ENCODE measurements around the gene NFIC. TPM values are rescaled to one million over a fixed set of nuclear protein-coding genes. Genes with fewer than 3 reads are reported as not detected.

Gene NFIC
- polyA plus RNA-seq, 1 of the 3 experiments (the other 2 are of a cell fraction): 7.2 TPM

GRCh38 chr19:3474010-3474409, 107.6 kb downstream of the NFIC start:
- Histone ChIP-seq H4K20me1 (ENCODE audit: insufficient read depth) (no peaks in the 10 kb centered on the region), H3K9ac (no peak overlapping the region), H3K4me1 (ENCODE audit: control insufficient read depth in 1 of 2, insufficient read depth in 2 of 2, low read depth in 1 of 2, low read length in 1 of 2) (peaks cover 0 to 2% of the 10 kb centered on the region in 2 experiments; a peak in 1 of 4 replicates), H3F3A (replicated peaks; ENCODE audit: insufficient read depth) (peaks cover 21% of the 10 kb centered on the region), H3K27me3 (ENCODE audit: insufficient read depth) (no peaks in the 10 kb centered on the region; the same call in 1 of the 2 replicates), H3K4me3 (ENCODE audit: low read depth in 2 of 2, low read length in 1 of 2) (no peak overlapping the region), H3K9me2 (no peaks in the 10 kb centered on the region), H3K4me2 (no peak overlapping the region), H3K9me3 (no peaks in the 10 kb centered on the region), H3K36me3 (replicated peaks in 1 of 2; ENCODE audit: control insufficient read depth in 1 of 2, insufficient read depth in 2 of 2, low read length in 1 of 2) (no peaks in the 10 kb centered on the region), H2AFZ (ENCODE audit: low read depth) (no peak overlapping the region), H3K27ac (ENCODE audit: low read depth in 2 of 2, low read length in 1 of 2) (no peak overlapping the region), H3K79me2 (ENCODE audit: insufficient read depth) (no peaks in the 10 kb centered on the region)
- no peak for DNase-seq
- 67% methylated on average over 8 of the region's 8 CpGs for WGBS (ENCODE audit: low lambda C conversion rate)
- TF ChIP-seq USF2 (IDR thresholded peaks at IDR 0.05; ENCODE audit: borderline replicate concordance, low read depth, low read length): no peak
- no peak for TF ChIP-seq NRF1 (IDR thresholded peaks at IDR 0.05; ENCODE audit: low read depth, low read length)
- TF ChIP-seq POLR2AphosphoS5 (IDR thresholded peaks at IDR 0.05; ENCODE audit: low read depth, low read length): no peak
- no peak for TF ChIP-seq CTCF (IDR thresholded peaks at IDR 0.05)
- no peak for TF ChIP-seq SMC3 (IDR thresholded peaks at IDR 0.05; ENCODE audit: low read depth, low read length)
- no peak for TF ChIP-seq RCOR1 (IDR thresholded peaks at IDR 0.05; ENCODE audit: low read length)
- TF ChIP-seq RXRA (IDR thresholded peaks at IDR 0.05; ENCODE audit: borderline replicate concordance, low read depth): no peak
- no peak for TF ChIP-seq RFX5 (IDR thresholded peaks at IDR 0.05; ENCODE audit: low read length)
- no peak for TF ChIP-seq TCF12 (IDR thresholded peaks at IDR 0.05)
- TF ChIP-seq ELF1 (IDR thresholded peaks at IDR 0.05): no peak
- TF ChIP-seq MXI1 (IDR thresholded peaks at IDR 0.05; ENCODE audit: low read depth, low read length): no peak
- TF ChIP-seq GABPA (IDR thresholded peaks at IDR 0.05; ENCODE audit: low read depth): no peak
- TF ChIP-seq TAF1 (IDR thresholded peaks at IDR 0.05; ENCODE audit: borderline replicate concordance, low read depth, low read length): no peak
- TF ChIP-seq USF1 (IDR thresholded peaks at IDR 0.05; ENCODE audit: borderline replicate concordance, low read depth): no peak
- TF ChIP-seq REST (IDR thresholded peaks at IDR 0.05; ENCODE audit: low read depth, low read length): no peak
- TF ChIP-seq ZBTB33 (IDR thresholded peaks at IDR 0.05; ENCODE audit: borderline replicate concordance, low read depth): no peak
- no peak for TF ChIP-seq NFIC (IDR thresholded peaks at IDR 0.05; ENCODE audit: borderline replicate concordance)
- no peak for TF ChIP-seq CHD2 (IDR thresholded peaks at IDR 0.05; ENCODE audit: low read length, partially characterized antibody)
- TF ChIP-seq RAD21 (IDR thresholded peaks at IDR 0.05; ENCODE audit: low read length): no peak
- TF ChIP-seq TEAD4 (IDR thresholded peaks at IDR 0.05; ENCODE audit: borderline replicate concordance, insufficient read depth): no peak
- ChIA-PET POLR2A (no interaction called here), CTCF (interaction anchor here (0.6 to 6.1 kb wide), 11 partner anchors 10 to 171 kb away, joined by 3 to 92 read pairs (median 7); partner anchors contain the start of gene SMIM44)

All from SK-N-SH (cell line).